ENCODE measurements around the gene FOXO3. TPM values are rescaled to one million over a fixed set of nuclear protein-coding genes. Genes with fewer than 3 reads are reported as not detected.
A peak's percentile ranks its signal among the peaks of the same experiment; 100 is the strongest.

The FOXO3 gene
- total RNA-seq, 1 donor from 2014 or later: 45.2 TPM

- no peak for TF ChIP-seq CTCF (IDR thresholded peaks at IDR 0.05; ENCODE audit: unreplicated experiment)
- Mint-ChIP-seq H3K4me1 (ENCODE audit: low read depth) (peaks cover 17% of the 10 kb centered on the region), H3K36me3 (ENCODE audit: insufficient read depth) (no peaks in the 10 kb centered on the region), H3K9me3 (ENCODE audit: low read depth) (no peaks in the 10 kb centered on the region), H3K27me3 (no peaks in the 10 kb centered on the region), H3K4me3 (ENCODE audit: low read depth) (no peak overlapping the region), H3K27ac (no peak overlapping the region)
- no peak for DNase-seq (ENCODE audit: low spot score, unreplicated experiment)
Measured at GRCh38 chr6:108598305-108598863, 37.7 kb downstream of the FOXO3 start.

DNA sequence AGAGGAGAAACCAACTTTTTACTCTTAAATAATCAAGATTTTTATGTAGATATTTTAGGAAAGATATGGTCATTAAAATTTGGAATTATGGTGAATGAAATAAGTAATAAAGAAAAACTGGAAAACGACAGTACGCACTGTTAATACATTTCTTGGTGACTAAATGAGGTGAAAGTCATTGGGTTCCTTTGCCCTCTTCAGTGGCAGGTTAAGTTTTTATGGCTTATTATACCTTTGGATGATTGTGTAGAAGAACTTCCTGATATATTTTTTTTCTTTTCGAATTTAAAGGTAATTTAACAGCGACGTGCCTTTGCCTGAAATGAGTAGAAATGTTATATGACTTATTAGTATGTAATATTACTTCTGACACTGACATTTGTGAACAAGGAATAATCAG lies 43.4 kb downstream of the FOXO3 start:
- no peak overlapping the region for H3K4me3 Mint-ChIP-seq (ENCODE audit: low read depth)
- no peaks in the 10 kb centered on the region for H3K9me3 Mint-ChIP-seq (ENCODE audit: low read depth)
- H3K27ac Mint-ChIP-seq: no peak overlapping the region
- H3K4me1 Mint-ChIP-seq (ENCODE audit: low read depth): peaks cover 21% of the 10 kb centered on the region
- no peaks in the 10 kb centered on the region for H3K27me3 Mint-ChIP-seq
- H3K36me3 Mint-ChIP-seq (ENCODE audit: insufficient read depth): no peaks in the 10 kb centered on the region
- no peak for DNase-seq (ENCODE audit: low spot score, unreplicated experiment)
- no peak for TF ChIP-seq CTCF (IDR thresholded peaks at IDR 0.05; ENCODE audit: unreplicated experiment)

DNA sequence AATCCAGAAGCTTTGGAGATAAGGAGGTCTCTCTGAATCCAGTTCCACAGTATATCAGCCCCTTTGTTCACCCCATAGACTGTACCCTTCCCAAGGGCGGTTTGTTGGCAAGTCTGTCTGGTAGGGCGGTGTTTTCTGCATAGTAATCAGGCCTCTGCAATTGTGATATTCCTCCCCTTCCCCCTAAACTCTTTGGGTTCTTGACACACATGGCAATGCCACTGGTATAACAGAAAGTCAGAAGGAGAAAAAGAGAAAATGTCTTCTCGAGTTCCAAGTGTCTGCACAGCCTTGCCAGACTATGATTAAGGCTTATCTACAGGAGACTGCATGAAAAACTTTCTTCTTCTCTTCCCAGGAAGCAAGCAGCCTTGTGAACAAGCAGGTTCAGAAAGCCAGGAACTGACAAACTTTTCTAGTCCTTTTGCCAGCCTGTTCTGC lies 45.6 kb downstream of the FOXO3 start:
- Mint-ChIP-seq H3K9me3 (ENCODE audit: low read depth) (no peaks in the 10 kb centered on the region), H3K27me3 (no peaks in the 10 kb centered on the region), H3K36me3 (ENCODE audit: insufficient read depth) (no peaks in the 10 kb centered on the region), H3K4me3 (ENCODE audit: low read depth) (no peak overlapping the region), H3K27ac (no peak overlapping the region), H3K4me1 (ENCODE audit: low read depth) (peaks cover 36% of the 10 kb centered on the region)
- no peak for DNase-seq (ENCODE audit: low spot score, unreplicated experiment)
- TF ChIP-seq CTCF (IDR thresholded peaks at IDR 0.05; ENCODE audit: unreplicated experiment): no peak

- Mint-ChIP-seq H3K4me3 (ENCODE audit: low read depth) (no peak overlapping the region), H3K27ac (no peak overlapping the region), H3K9me3 (ENCODE audit: low read depth) (peaks cover 10% of the 10 kb centered on the region), H3K27me3 (no peaks in the 10 kb centered on the region), H3K4me1 (ENCODE audit: low read depth) (peaks cover 35% of the 10 kb centered on the region), H3K36me3 (ENCODE audit: insufficient read depth) (peaks cover 11% of the 10 kb centered on the region)
- DNase-seq (ENCODE audit: low spot score, unreplicated experiment): no peak
- no peak for TF ChIP-seq CTCF (IDR thresholded peaks at IDR 0.05; ENCODE audit: unreplicated experiment)
Measured at GRCh38 chr6:108608453-108609275, 47.9 kb downstream of the FOXO3 start.

GRCh38 chr6:108609276-108609769 lies 48.6 kb downstream of the FOXO3 start:
- H3K36me3 Mint-ChIP-seq (ENCODE audit: insufficient read depth): peaks cover 12% of the 10 kb centered on the region
- peak overlapping the region; percentile 49 for H3K27ac Mint-ChIP-seq
- H3K27me3 Mint-ChIP-seq: no peaks in the 10 kb centered on the region
- H3K4me3 Mint-ChIP-seq (ENCODE audit: low read depth): no peak overlapping the region
- peaks cover 11% of the 10 kb centered on the region for H3K9me3 Mint-ChIP-seq (ENCODE audit: low read depth)
- TF ChIP-seq CTCF (IDR thresholded peaks at IDR 0.05; ENCODE audit: unreplicated experiment): no peak
- peaks cover 39% of the 10 kb centered on the region for H3K4me1 Mint-ChIP-seq (ENCODE audit: low read depth)
- DNase-seq (ENCODE audit: low spot score, unreplicated experiment): no peak

Measured in progenitor cell of endocrine pancreas (in vitro differentiated cells).